IMR-90 (cell line): ENCODE measurements around the gene SGTB. TPM values are rescaled to one million over a fixed set of nuclear protein-coding genes. Genes with fewer than 3 reads are reported as not detected.

Experiments used
- ATAC-seq: fragments of 200-7000 bp; cut with Tn5 transposase; 2 replicates; pipeline ENCODE4 v1.9.1; 2020; ENCODE audit warnings: low read depth, mild to moderate bottlenecking, moderate library complexity
- BruUV-seq: library from RNA; stranded (reverse); fragments of 400-500 nt; replicated peaks from 2 replicates; lab custom pipeline; 2021; lab: Mats Ljungman, UMichigan
- CTCF ChIA-PET: fragments of 300-600 bp; formaldehyde crosslinking; extraction: SDS; loops from one replicate; lab custom pipeline; 2021; ENCODE audit warnings: antibody characterized with exemption; lab: Yijun Ruan, JAX
- POLR2A ChIA-PET: fragments of 300-600 bp; sonication (Branson Sonifier 250); formaldehyde crosslinking; loops from one replicate; lab custom pipeline; 2022; ENCODE audit warnings: antibody characterized with exemption; ENCODE audit not compliant: unreplicated experiment; lab: Charles Lee
- DNase-seq: peaks from one replicate; pipeline ENCODE4 v3.0.0; 2013
- H2AFZ ChIP-seq: replicated peaks from 2 replicates; pipeline ENCODE3; 2013; ENCODE audit warnings: low read length, mild to moderate bottlenecking; ENCODE audit not compliant: poor library complexity
- H2AK5ac ChIP-seq: 2 replicates; pipeline ENCODE4 v1.6.1; 2013; ENCODE audit warnings: low read depth, low read length, inconsistent platforms
- H2AK9ac ChIP-seq: replicated peaks from 2 replicates; pipeline ENCODE3; 2013; ENCODE audit warnings: mild to moderate bottlenecking, low read depth, low read length, moderate library complexity; ENCODE audit not compliant: poor library complexity
- H2BK120ac ChIP-seq: 2 replicates; pipeline ENCODE4 v1.6.1; 2013; ENCODE audit warnings: low read depth, low read length, inconsistent platforms
- H2BK15ac ChIP-seq: 3 replicates; pipeline ENCODE4 v1.6.1; 2013; ENCODE audit warnings: low read depth, low read length, inconsistent platforms
- H2BK20ac ChIP-seq: 2 replicates; pipeline ENCODE4 v1.6.1; 2013; ENCODE audit warnings: low read depth, mild to moderate bottlenecking, inconsistent platforms, low read length, moderate library complexity
- H2BK5ac ChIP-seq: 2 replicates; pipeline ENCODE4 v1.6.1; 2013; ENCODE audit warnings: mild to moderate bottlenecking, low read depth, low read length, inconsistent platforms; ENCODE audit not compliant: poor library complexity, severe bottlenecking
- H3K14ac ChIP-seq: replicated peaks from 2 replicates; pipeline ENCODE4 v1.6.1; 2013; ENCODE audit warnings: low read depth, low read length, inconsistent platforms
- H3K18ac ChIP-seq: 2 replicates; pipeline ENCODE4 v1.6.1; 2013; ENCODE audit warnings: low read depth, low read length, control low read depth
- H3K23ac ChIP-seq: 2 replicates; pipeline ENCODE4 v1.6.1; 2013; ENCODE audit warnings: low read depth, low read length, inconsistent platforms
- H3K27ac ChIP-seq: 2 replicates; pipeline ENCODE4 v1.5.1; 2013; ENCODE audit warnings: mild to moderate bottlenecking, control low read depth, low read length; ENCODE audit not compliant: insufficient read depth
- H3K27me3 ChIP-seq: 2 replicates; pipeline ENCODE4 v1.6.1; 2013; ENCODE audit warnings: low read length; ENCODE audit not compliant: control insufficient read depth, insufficient read depth
- H3K36me3 ChIP-seq: 2 replicates; pipeline ENCODE4 v1.6.1; 2013; ENCODE audit warnings: low read length, mixed read lengths; ENCODE audit not compliant: control insufficient read depth, insufficient read depth
- H3K4ac ChIP-seq: 2 replicates; pipeline ENCODE4 v1.6.1; 2013; ENCODE audit warnings: low read depth, low read length, inconsistent platforms
- H3K4me1 ChIP-seq: 2 replicates; pipeline ENCODE4 v1.6.1; 2013; ENCODE audit warnings: low read length, mixed read lengths; ENCODE audit not compliant: control insufficient read depth, insufficient read depth
- H3K4me2 ChIP-seq: 2 replicates; pipeline ENCODE4 v1.6.1; 2013; ENCODE audit warnings: low read depth, mild to moderate bottlenecking, control low read depth, low read length, moderate library complexity
- H3K4me3 ChIP-seq: 2 replicates; pipeline ENCODE4 v1.5.1; 2013; ENCODE audit warnings: low read depth, mild to moderate bottlenecking, control low read depth, low read length, moderate library complexity; ENCODE audit not compliant: insufficient read depth
- H3K56ac ChIP-seq: 2 replicates; pipeline ENCODE4 v1.6.1; 2013; ENCODE audit warnings: low read length, inconsistent platforms; ENCODE audit not compliant: insufficient read depth; ENCODE audit errors: extremely low read depth
- H3K79me1 ChIP-seq, 2 experiments: 2 replicates each; pipeline ENCODE4 v1.6.1; 2013; ENCODE audit warnings: low read length in 2 of 2, inconsistent platforms in 1 of 2, low read depth in 1 of 2
- H3K9ac ChIP-seq: 2 replicates; pipeline ENCODE4 v1.6.1; 2013; ENCODE audit warnings: low read depth, low read length, control low read depth
- H3K9me1 ChIP-seq: 2 replicates; pipeline ENCODE4 v1.6.1; 2013; ENCODE audit warnings: low read length, inconsistent platforms; ENCODE audit not compliant: insufficient read depth
- H3K9me3 ChIP-seq: 2 replicates; pipeline ENCODE4 v1.6.1; 2013; ENCODE audit warnings: low read length; ENCODE audit not compliant: control insufficient read depth, insufficient read depth
- H4K20me1 ChIP-seq: 2 replicates; pipeline ENCODE4 v1.6.1; 2013; ENCODE audit warnings: low read length, inconsistent platforms; ENCODE audit not compliant: insufficient read depth
- H4K5ac ChIP-seq: 2 replicates; pipeline ENCODE4 v1.6.1; 2013; ENCODE audit warnings: mild to moderate bottlenecking, low read depth, low read length, control low read depth
- H4K8ac ChIP-seq, 2 experiments: 2 replicates each; pipeline ENCODE4 v1.6.1; 2013; ENCODE audit warnings: low read depth in 2 of 2, low read length in 2 of 2, control low read depth in 1 of 2, inconsistent platforms in 1 of 2
- H4K91ac ChIP-seq: 2 replicates; pipeline ENCODE4 v1.6.1; 2013; ENCODE audit warnings: low read depth, low read length, inconsistent platforms; ENCODE audit not compliant: insufficient read depth
- BHLHE40 ChIP-seq: fragments of 150-350 bp; IDR thresholded peaks from 2 replicates; pipeline ENCODE4 v1.6.1; 2016; ENCODE audit warnings: mild to moderate bottlenecking, low read depth, low read length
- FOS ChIP-seq: fragments of 150-350 bp; IDR thresholded peaks from 2 replicates; pipeline ENCODE4 v1.6.1; 2016; ENCODE audit warnings: low read depth, low read length
- POLR2A ChIP-seq: IDR thresholded peaks from 2 replicates; pipeline ENCODE4 v1.6.1; 2012; ENCODE audit warnings: mild to moderate bottlenecking, low read depth, low read length
- RFX5 ChIP-seq: IDR thresholded peaks from 2 replicates; pipeline ENCODE4 v1.8.0; 2012; ENCODE audit warnings: low read depth, mild to moderate bottlenecking, low read length, moderate library complexity
- SMC3 ChIP-seq: fragments of 150-350 bp; IDR thresholded peaks from 2 replicates; pipeline ENCODE4 v1.6.1; 2016; ENCODE audit warnings: low read depth, mild to moderate bottlenecking, antibody characterized with exemption, low read length, moderate library complexity
- WGBS, 2 experiments: methylation state at CpG; one replicate each; pipeline versions ENCODE4 v1.1.5 to v1.1.7; 2013; ENCODE audit warnings: missing lambda C conversion rate in 2 of 2; ENCODE audit not compliant: insufficient read length in 1 of 2; ENCODE audit errors: extremely low coverage in 2 of 2; 5-methylcytosine and 5-hydroxymethylcytosine counted together
- dilution Hi-C: fragments of 300-500 bp; cut with HindIII; formaldehyde crosslinking; loops from one replicate; pipeline ENCODE4 v1.14.3; 2018; ENCODE audit warnings: low sequenced_read_pairs; ENCODE audit not compliant: unreplicated experiment
- in situ Hi-C: fragments of 300-500 bp; cut with MboI; formaldehyde crosslinking; loops from 3 replicates; pipeline ENCODE4 v1.14.3; 2019; ENCODE audit warnings: low sequenced_read_pairs, inconsistent platforms, mixed read lengths
- intact Hi-C: fragments of 100-400 bp; cut with micrococcal nuclease; formaldehyde crosslinking; loops from 2 replicates; pipeline ENCODE4 v1.10.0; 2022
- polyA plus RNA-seq, 3 experiments: library from polyadenylated mRNA; depleted of rRNA; stranded (reverse); fragments of >200 nt; gene quantifications; 2 replicates each; pipeline ENCODE4 v1.2.3, GENCODE V29; 2012; ENCODE audit warnings: low replicate concordance in 1 of 3
- total RNA-seq: library from RNA; depleted of rRNA; stranded (reverse); fragments of >200 nt; gene quantifications from 2 replicates; pipeline ENCODE4 v1.2.3, GENCODE V29; 2012

Gene SGTB
- total and polyA plus RNA-seq, 2 of the 4 experiments (the other 2 are of a cell fraction), result 7.5 to 15.1 TPM

DNA sequence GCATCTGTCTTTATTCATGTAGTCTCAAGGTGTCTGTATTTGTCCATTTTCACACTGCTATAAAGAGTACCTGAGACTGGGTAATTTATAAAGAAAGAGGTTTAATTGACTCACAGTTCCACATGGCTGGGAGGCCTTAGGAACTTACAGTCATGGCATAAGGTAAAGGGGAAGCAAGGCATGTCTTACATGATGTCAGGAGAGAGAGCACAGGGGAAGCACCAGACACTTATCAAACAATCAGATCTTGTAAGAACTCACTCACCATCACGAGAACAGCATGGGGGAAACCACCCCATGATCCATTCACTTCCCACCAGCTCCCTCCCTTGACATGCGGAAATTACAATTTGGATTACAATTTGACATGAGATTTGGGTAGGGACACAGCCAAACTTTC is 44.3 kb upstream of the SGTB start:
- H3K4me3 ChIP-seq, result no peak overlapping the region
- no peak overlapping the region for H2AK9ac ChIP-seq
- H3K9me3 ChIP-seq, result no peaks in the 10 kb centered on the region; the same call in 1 of the 2 replicates
- H4K8ac ChIP-seq, result no peak overlapping the region
- H3K27me3 ChIP-seq, result no peaks in the 10 kb centered on the region
- no CpG with 5 or more reads among the region's 2 CpGs for WGBS, 2 experiments
- H2BK5ac ChIP-seq, result no peak overlapping the region
- no peak overlapping the region for H3K27ac ChIP-seq
- H3K4me2 ChIP-seq, result no peak overlapping the region
- in situ Hi-C loops (no loop called here), intact Hi-C loops (no loop called here), dilution Hi-C loops (no loop called here)
- H3K56ac ChIP-seq, result no peak overlapping the region
- H2AK5ac ChIP-seq, result no peak overlapping the region
- no peak overlapping the region for H4K91ac ChIP-seq
- H3K23ac ChIP-seq, result no peak overlapping the region
- ChIA-PET POLR2A (no interaction called here), CTCF (no interaction called here)
- H2AFZ ChIP-seq, result no peak overlapping the region
- H4K5ac ChIP-seq, result no peak overlapping the region
- H2BK15ac ChIP-seq, result no peak overlapping the region
- TF ChIP-seq POLR2A (no peak), BHLHE40 (no peak), RFX5 (no peak), SMC3 (no peak), FOS (no peak)
- H3K9ac ChIP-seq, result no peak overlapping the region
- no peak for ATAC-seq
- H3K79me1 ChIP-seq, result peaks cover 0 to 18% of the 10 kb centered on the region in 2 experiments
- no peak overlapping the region for H3K14ac ChIP-seq
- no peaks in the 10 kb centered on the region for H4K20me1 ChIP-seq
- DNase-seq, result no peak
- H3K9me1 ChIP-seq, result peaks cover 7% of the 10 kb centered on the region
- H2BK120ac ChIP-seq, result no peak overlapping the region
- BruUV-seq, result no TSS peak
- H3K4me1 ChIP-seq, result peaks cover 3% of the 10 kb centered on the region; the same call in 1 of the 2 replicates
- H2BK20ac ChIP-seq, result no peak overlapping the region
- no peak overlapping the region for H3K4ac ChIP-seq
- peaks cover 2% of the 10 kb centered on the region; the same call in 1 of the 2 replicates for H3K36me3 ChIP-seq
- no peak overlapping the region for H3K18ac ChIP-seq
